ENCODE results near the gene SLC18A2.
A peak's percentile ranks its signal among the peaks of the same experiment; 100 is the strongest.
"Not testable (repeated sequence)": the region's sequence is repeated elsewhere in the genome, so short reads cannot be mapped to it uniquely, and the experiment has no call there.

The SLC18A2 gene

DNA sequence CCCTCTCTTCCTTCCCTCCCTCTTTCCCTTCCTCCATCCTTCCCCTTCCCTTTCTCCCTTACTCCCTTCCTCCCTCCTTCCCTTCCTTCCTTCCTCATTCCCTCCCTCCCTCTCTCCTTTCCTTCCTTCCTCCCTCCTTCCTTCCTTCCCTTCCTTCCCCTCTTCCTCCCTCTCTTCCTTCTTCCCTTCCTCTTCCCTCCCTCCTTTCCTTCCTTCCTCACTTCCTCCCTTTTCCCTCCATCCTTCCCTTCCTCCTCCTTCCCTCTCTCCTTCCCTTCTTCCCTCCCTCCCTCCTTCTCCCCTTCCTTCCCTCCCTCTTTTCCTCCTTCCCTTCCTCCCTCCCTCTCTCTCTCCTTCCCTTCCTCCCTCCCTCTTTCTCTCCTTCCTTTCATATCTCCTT is 12.7 kb upstream of the SLC18A2 start:
- no peak for DNase-seq
- intact Hi-C loops (cut with DNase I) = no loop called here

DNA sequence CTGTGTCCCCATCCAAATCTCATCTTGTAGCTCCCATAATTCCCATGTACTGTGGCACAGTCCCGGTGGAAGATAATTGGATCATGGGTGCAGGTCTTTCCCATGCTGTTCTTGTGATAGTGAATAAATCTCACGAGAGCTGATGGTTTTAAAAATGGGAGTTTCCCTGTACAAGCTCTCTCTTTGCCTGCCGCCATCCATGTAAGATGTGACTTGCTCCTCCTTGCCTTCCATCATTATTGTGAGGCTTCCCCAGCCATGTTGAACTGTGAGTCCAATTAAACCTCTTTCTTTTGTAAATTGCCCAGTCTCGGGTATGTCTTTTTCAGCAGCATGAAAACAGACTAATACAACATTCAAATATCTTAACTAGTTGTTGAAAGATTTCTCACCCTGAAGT is 10.8 kb upstream of the SLC18A2 start:
- intact Hi-C loops (cut with DNase I); DNase-seq: not testable (repeated sequence)

DNA sequence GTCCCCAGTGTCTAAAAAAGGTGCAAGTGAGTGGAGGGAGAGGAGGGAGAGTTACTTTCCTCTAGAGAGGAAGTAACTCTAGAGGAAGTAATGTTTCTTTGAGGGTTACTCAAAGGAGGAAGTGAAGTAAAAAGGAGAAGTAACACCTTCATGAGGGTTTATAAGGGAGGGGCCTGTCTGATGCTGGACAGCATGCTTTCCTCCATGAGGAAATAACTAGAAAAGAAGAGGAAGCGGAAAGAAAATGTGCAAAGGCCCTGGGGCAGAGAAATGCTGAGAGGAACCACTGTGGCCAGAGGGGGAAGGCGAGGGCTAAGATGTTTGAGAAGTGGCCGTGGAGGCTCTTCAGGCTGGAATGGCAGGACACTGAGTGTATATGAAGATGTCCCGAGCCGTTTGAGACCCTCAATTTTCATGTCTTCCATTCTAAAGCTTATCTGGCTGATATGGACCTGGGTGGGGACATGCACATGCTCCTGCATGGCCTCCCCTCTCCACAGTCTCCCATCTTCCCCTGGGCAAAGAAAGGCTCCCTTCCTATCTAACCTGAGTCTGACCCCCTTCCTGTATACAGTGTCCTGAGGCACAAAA is 3.4 kb upstream of the SLC18A2 start:
- intact Hi-C loops (cut with DNase I) = no loop called here
- DNase-seq = no peak

DNA sequence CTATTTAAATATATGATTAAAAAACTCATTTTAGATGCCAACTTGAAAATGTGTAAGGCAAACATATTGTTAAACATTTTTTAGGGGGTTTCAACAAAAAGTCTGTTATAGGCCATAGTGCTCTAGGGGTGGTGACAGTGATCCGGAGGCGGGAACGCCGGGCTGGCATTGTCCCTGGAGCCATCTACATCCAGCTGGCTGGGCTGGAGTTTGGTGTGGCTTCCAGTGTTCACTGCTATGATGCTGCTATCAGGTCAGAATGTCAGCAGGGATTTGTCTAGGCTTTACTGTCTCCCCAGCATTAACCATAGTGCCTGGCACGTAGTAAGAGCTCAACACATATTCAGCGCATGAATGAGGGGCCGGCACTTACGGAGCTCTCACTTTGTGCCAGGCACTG is 1.9 kb upstream of the SLC18A2 start:
- DNase-seq = no peak
- intact Hi-C loops (cut with DNase I) = no loop called here

DNA sequence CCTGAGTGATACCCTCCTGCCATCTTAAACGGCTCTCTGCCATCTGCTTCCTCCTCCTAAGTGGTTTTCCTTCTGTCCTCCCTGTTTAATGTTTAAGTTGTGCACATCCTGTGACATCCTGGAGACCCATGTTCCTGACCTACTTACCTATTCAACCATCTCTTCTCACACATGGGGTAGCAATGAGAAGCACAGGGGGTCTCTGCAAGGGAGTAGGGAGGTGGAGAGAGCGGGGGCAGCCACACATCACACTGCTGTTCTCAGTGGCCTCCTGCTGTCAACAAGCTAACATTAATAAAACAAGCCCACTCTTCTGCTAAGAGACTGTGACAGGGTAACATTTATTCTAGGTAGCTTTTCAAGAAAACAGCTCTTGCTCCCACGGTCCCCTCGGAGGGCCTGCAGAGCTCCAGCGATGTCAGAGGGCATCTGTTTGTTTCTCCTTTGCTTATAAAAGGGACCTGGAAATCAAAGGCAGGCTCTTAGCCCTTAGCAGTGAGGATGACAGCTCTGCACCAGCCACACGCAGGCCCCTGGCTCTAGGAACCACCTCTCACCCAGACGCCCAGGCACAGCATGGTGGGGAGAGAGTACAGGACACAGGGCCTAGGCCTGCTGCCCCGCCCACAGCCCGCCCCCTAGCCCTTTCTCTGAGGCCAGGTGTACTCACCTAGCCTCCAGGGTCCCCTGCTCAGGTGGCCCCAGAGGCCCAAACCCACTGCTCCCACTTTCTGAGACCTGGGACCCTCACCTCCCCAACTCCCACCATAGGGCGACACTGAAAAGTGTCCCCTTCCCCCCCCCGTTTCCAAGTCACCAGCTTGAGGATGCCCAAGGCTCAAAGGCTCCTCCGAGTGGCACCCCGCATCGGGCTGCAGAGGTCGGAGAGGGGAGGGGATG is 943 bp upstream of the SLC18A2 start:
- no peak for DNase-seq
- intact Hi-C loops (cut with DNase I) = no loop called here

DNA sequence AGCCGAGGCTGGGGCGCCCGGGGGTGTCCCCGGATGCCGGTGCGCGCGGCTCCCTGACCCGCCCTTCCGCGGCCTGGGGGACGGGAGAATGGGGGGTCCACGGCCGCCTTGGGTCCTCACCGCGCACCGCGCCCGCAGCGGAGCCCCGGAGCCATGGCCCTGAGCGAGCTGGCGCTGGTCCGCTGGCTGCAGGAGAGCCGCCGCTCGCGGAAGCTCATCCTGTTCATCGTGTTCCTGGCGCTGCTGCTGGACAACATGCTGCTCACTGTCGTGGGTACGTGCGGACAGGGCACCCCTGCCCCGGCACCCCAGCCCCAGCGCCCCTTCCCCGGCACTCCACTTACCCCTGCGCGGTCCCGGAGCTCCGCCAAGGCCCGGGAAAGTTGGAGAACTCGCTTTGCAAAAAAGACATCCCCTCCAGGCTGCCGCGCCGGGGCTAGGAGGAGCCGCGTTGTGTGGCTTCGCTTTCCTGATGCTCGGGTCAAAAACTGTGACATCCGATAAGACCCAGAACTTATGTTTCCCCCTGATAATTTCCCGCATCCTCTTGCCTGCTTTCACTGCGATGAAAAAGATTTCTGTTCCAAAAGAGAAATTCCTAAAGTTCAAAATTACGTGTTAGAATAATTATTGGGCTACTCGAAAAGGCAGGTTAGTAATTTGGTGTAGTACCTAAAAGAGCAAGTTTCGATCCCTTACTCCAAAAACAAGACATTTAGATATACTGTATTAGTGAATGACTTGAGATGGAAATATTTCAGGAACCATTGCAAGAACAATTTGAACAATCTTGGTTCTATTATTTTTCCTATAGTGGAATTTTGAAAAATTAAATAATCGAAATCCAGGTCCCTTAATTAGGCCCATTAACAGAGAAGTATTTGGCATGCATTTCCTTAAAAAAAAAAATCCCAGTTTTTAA is 888 bp downstream of the SLC18A2 start:
- peak in 1 of 42 donors; percentile 9 for DNase-seq
- intact Hi-C loops (cut with DNase I) = no loop called here

DNA sequence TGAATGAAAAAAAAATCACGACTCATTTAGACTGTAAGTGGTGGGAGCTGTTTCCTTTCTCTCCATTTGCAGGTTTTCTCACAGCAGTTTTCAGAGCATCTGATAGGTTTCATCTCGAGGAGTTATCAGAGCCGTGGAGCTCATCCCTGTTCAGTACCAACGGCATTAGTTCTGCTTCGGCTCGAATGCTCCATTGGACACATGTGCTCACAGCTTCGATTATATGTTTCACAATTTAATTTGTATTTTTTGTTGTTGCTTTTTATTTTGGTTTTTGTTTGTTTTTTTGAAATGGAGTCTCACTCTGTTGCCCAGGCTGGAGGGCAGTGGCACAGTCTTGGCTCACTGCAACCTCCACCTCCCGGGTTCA is 1.5 kb downstream of the SLC18A2 start:
- DNase-seq = no peak
- intact Hi-C loops (cut with DNase I) = no loop called here

DNA sequence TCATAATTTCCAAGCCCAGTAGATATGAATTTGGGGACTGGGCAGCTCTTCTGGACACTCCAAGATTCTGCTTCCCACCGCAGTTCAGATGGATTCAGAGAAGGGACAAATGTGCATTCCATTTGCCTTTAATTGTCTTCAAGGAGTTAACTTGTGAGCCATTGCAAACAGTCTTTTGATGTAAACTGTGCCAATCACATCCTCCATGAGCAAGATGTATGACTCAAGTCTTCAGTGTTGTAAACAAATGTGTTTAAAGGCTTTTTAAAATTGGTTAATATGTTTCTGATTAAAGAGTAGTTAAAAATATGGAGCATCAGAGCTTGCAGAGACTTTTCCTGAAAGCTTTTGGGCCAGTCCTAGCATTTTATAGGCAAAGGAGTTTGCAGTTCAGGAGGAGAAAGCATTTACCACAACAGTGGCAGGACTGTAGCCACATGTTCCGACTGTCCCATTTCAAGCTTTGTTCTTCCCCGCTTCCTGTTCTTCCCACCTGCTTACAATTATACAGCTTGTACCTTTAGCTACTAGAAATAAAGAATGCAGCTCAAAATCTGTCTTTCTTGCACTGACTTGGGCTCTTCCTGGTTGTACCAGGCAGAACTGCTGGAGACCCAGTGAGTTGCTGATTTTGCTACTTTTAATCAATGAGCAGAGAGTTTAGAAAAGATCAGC is 6.2 kb downstream of the SLC18A2 start:
- intact Hi-C loops (cut with DNase I) = no loop called here
- DNase-seq = no peak

DNA sequence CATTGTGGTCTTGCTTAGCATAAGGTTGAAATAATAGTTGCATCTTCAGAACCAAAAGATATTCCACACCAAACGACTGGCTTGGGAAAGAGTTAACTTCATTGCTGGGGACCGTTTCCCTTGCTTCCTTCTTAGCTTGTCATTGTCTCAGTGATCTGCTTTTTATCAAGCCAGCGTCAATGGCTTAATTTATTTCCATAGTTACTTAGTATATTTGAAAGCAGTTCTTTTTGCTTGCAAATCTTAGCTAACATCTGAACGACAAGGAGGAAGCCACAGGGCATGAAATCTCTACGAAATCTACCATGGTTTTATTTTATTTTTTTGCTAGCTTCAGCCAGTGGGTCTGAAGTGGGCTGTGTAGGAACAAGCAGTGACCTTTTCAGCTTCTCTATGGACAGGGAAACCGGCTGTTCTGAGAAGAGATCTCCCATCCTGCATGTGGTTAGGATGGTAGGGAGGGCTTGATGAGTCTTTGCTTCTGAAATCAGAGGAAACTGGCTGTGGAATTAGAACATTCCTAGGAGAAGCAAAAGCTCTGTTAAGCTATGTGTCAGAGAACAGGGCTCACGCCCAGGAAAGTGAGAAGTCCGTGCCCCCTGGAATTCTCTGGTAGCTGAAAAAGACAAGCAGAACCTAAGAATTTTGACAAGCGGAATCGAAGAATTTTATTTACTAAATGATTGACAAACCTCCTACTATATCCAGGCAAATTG is 8.0 kb downstream of the SLC18A2 start:
- DNase-seq = no peak
- intact Hi-C loops (cut with DNase I) = no loop called here

DNA sequence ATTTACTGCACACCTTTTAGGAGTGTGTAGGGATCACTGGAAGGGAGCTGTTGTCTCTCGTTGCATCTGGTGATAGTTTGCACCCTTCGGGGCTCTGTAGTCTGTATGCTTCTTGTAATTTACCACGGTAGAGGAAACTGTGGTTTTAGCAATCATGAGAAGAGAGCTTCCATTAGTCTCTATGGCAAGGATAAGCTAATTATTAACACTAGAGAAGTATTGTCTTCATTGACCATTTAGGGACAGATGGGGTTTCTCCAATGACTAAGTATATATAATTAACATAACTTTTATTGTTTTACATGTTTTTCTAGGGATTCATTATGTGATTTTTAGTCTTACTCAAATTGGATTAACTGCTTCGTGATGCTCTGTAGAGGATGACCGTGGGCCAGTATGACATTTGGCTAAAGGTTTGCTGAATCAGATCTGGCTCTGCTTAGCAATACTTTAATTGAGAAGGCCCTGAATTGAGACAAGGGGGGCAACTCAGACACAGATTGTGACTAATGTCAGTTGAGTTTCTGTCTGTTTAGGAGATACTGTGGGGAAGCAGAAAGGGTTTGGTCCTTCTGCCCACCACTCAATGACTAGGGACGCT is 8.7 kb downstream of the SLC18A2 start:
- no peak for DNase-seq
- intact Hi-C loops (cut with DNase I) = no loop called here

DNA sequence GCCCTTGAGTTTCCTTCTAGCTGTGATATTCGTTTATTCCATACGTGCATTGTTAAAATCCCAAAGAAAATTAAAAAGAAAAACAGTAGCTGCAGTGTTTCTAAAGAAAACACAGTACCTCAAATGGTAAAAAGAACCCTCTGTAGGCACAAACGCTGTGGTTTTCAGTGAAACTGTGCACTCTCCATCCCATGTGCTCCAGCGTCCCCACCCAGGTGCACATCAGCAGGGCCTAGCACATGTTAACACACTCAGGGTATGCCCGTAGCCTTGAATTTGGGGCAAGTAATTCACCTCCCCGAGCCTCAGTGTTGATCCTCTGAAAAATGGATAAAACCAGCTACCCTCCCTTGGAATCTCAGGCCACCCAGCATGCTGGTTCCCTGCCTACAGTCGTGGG is 9.5 kb downstream of the SLC18A2 start:
- intact Hi-C loops (cut with DNase I) = no loop called here
- no peak for DNase-seq

DNA sequence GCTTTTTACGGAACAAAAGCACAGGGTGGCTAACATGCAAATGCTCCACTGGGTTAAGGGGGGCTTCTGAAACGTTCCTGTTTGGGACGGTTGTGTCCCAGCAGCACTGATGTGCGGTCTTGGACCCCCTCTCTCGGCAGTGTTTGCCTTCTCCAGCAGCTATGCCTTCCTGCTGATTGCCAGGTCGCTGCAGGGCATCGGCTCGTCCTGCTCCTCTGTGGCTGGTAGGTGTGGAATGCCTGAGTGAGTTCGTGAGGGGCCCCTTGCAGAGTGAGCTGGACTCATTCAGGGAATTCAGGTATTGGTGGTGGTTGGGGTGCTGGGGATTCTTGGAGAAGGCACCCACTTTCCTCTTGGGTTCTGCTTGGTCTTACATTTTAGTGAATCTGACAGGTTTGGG is 13.0 kb downstream of the SLC18A2 start:
- intact Hi-C loops (cut with DNase I) = no loop called here
- DNase-seq = no peak

DNA sequence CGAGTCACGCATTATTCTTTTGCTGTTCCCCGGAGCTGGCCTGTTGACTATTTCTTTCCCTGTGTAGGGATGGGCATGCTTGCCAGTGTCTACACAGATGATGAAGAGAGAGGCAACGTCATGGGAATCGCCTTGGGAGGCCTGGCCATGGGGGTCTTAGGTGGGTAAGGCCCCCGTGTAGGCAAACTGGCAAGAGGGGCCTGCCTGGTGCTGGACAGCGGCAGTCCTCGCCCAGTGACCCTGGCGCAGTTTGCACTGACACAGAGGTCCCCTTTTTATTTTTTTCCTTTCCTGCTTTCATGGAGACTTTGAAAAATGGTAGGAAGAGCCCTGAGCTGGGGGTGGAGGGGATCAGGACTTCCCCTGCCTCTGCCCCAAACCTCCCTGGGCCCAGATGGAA is 13.4 kb downstream of the SLC18A2 start:
- intact Hi-C loops (cut with DNase I) = no loop called here

DNA sequence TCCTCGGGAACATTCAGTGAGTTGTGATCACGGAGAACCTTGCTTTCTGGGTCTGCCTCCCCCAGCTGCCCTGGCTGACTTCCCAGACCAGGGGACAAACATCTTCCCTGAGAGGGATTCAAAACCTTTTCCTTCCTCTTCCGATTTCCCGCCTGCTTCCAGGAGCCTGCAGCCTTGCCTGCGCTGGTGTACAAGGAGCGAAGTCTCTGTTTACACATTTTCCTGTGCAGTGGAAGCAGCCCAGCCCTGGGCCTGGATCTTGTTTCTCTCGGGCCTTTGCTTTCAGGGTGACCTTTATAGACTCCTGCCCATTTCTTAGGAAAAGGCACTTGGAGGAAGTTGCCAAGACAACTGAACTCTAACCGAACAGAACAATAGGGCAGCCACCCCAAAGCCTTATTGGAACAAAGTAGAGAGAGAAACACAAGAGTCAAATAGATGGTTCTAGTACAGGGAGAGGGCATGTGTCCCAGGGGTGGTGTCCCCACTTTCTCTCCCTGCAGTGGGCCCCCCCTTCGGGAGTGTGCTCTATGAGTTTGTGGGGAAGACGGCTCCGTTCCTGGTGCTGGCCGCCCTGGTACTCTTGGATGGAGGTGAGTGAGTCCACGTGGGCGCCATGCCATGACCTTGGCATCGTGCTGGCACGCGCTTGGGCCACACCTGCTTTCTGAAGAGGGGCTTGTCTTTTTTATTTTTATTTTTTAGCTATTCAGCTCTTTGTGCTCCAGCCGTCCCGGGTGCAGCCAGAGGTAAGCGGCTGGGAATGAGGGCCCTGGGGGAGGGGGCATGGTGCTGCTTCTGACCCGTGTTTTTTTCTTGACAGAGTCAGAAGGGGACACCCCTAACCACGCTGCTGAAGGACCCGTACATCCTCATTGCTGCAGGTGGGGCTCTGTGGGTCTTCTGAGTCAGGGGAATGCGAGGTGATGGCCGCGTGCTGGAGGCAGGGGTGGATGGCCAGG is 14.1 kb downstream of the SLC18A2 start:
- intact Hi-C loops (cut with DNase I) = no loop called here
- DNase-seq = no peak

More for the DNA sequence above, 13.4 kb downstream of the SLC18A2 start:
- DNase-seq = no peak

DNA sequence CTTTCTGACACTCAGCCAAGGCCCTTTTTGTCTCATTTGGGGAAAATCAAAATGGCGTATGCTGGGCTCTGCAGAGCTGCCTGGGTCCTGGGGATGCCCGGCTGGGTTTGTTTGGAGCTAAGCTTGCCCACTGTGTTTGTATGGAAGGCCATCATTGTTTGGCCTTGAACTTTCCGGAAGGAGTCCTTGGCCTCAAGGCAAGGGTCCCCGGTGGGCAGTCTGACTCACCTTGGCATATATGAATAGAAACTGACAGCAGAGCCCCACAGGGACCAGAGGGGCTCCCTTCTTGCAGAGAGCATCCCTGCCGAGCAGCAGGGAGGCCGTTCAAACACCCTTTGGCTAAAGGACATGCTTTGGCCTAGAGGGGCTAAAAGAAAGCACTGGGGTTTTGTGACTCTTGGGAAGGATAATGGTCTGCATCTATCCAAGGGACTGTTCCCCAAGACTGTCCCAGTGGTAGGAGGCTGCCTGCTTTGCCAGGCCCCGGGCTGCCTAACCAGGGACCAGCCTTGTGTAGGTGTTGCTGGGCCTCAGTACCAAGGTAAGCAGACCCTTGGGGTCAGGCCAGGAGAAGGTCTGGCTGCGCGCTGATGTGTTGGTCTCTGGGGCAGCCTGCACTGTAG is 15.0 kb downstream of the SLC18A2 start:
- intact Hi-C loops (cut with DNase I) = no loop called here
- DNase-seq = no peak

DNA sequence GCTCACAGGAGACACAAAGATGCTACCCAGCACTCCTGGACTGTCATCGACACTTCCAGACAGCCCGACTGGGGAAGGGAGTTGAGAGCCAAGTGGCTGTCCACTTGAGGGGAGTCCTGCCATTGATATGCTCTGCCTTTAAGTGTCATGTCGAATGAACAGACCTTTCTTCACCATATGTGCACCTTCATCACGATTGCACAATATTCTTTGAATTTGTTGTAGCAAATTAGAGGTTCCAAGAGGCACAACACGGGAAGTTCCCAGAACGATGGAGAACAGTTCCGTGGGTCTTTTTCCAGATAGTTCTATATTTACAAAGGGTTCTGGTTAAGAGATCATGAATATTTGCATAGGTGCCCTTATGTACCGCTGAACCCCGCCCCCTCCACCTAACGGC is 16.0 kb downstream of the SLC18A2 start:
- intact Hi-C loops (cut with DNase I) = no loop called here
- no peak for DNase-seq

DNA sequence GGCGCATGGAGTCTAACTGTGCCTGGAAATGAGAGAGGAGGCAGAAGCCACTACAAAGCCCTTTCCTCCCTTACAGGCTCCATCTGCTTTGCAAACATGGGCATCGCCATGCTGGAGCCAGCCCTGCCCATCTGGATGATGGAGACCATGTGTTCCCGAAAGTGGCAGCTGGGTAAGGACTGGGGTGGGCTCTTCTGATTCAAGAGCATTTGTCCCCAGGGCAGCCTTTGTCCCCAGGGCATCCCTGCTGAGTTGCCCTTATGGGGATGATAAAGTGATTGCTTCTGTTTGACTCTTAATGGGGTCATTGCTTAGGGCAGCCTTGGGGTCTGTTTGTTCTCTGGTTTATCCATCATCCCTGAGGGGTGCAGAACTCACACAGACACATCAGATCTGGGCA is 16.8 kb downstream of the SLC18A2 start:
- peak in 1 of 42 donors; percentile 29 for DNase-seq
- intact Hi-C loops (cut with DNase I) = no loop called here
